SJCRH30 (cell line): ENCODE results near the gene SH3PXD2B. TPM values are rescaled to one million over a fixed set of nuclear protein-coding genes. Genes with fewer than 3 reads are reported as not detected.

Source experiments
- DNase-seq, 2 experiments: peaks; one replicate each; pipeline ENCODE4 v3.0.0-alpha.2; 2015 to 2020
- H3K27ac ChIP-seq: fragments of 250-450 bp; sonication (Bioruptor Pico); 2 replicates; pipeline ENCODE4 v1.5.1; 2020; ENCODE audit warnings: mild to moderate bottlenecking, moderate library complexity
- H3K27me3 ChIP-seq: fragments of 250-450 bp; sonication (Bioruptor Pico); 2 replicates; pipeline ENCODE4 v1.5.1; 2020; ENCODE audit warnings: mild to moderate bottlenecking, moderate library complexity
- H3K36me3 ChIP-seq: fragments of 250-450 bp; sonication (Bioruptor Pico); 2 replicates; pipeline ENCODE4 v1.5.1; 2020; ENCODE audit warnings: mild to moderate bottlenecking, moderate library complexity
- H3K4me1 ChIP-seq: fragments of 250-450 bp; sonication (Bioruptor Pico); 2 replicates; pipeline ENCODE4 v1.5.1; 2020; ENCODE audit warnings: mild to moderate bottlenecking, moderate library complexity
- H3K4me3 ChIP-seq: fragments of 250-450 bp; sonication (Bioruptor Pico); 2 replicates; pipeline ENCODE4 v1.5.1; 2020; ENCODE audit warnings: mild to moderate bottlenecking, moderate library complexity
- H3K9me3 ChIP-seq: fragments of 250-450 bp; sonication (Bioruptor Pico); replicated peaks from 2 replicates; pipeline ENCODE4 v1.5.1; 2020; ENCODE audit warnings: mild to moderate bottlenecking, moderate library complexity
- total RNA-seq: library from RNA; depleted of rRNA; stranded (reverse); fragments of >200 nt; shearing (Covaris generic); gene quantifications from 2 replicates; pipeline ENCODE4 v1.2.3, GENCODE V29; 2014

SH3PXD2B gene
- total RNA-seq, 1 experiment from 2014 or later: 16.4 TPM

GRCh38 chr5:172478256-172478655, 23.9 kb upstream of the SH3PXD2B start:
- Histone ChIP-seq H3K36me3 (no peaks in the 10 kb centered on the region), H3K4me1 (no peaks in the 10 kb centered on the region), H3K27ac (no peak overlapping the region), H3K4me3 (no peak overlapping the region), H3K27me3 (no peaks in the 10 kb centered on the region), H3K9me3 (no peaks in the 10 kb centered on the region)
- DNase-seq: no peak

- Histone ChIP-seq H3K27me3 (no peaks in the 10 kb centered on the region), H3K9me3 (no peaks in the 10 kb centered on the region), H3K4me1 (no peaks in the 10 kb centered on the region), H3K27ac (no peak overlapping the region), H3K36me3 (no peaks in the 10 kb centered on the region), H3K4me3 (no peak overlapping the region)
- DNase-seq: no peak
Observed at GRCh38 chr5:172477466-172477865, 23.1 kb upstream of the SH3PXD2B start.

GRCh38 chr5:172474293-172474692, 20.0 kb upstream of the SH3PXD2B start:
- Histone ChIP-seq H3K27ac (no peak overlapping the region), H3K36me3 (no peaks in the 10 kb centered on the region), H3K27me3 (no peaks in the 10 kb centered on the region), H3K4me1 (no peaks in the 10 kb centered on the region), H3K9me3 (no peaks in the 10 kb centered on the region), H3K4me3 (no peak overlapping the region)
- DNase-seq: no peak

- Histone ChIP-seq H3K27me3 (no peaks in the 10 kb centered on the region), H3K4me3 (no peak overlapping the region), H3K27ac (no peak overlapping the region), H3K9me3 (no peaks in the 10 kb centered on the region), H3K4me1 (no peaks in the 10 kb centered on the region), H3K36me3 (no peaks in the 10 kb centered on the region)
- no peak for DNase-seq
Observed at GRCh38 chr5:172473427-172473826, 19.1 kb upstream of the SH3PXD2B start.

- DNase-seq: no peak
- no peaks in the 10 kb centered on the region for H3K36me3 ChIP-seq
- no peaks in the 10 kb centered on the region for H3K27me3 ChIP-seq
- H3K4me1 ChIP-seq: no peaks in the 10 kb centered on the region
- no peak overlapping the region for H3K27ac ChIP-seq
- H3K9me3 ChIP-seq: peaks cover 3% of the 10 kb centered on the region; the same call in 1 of the 2 replicates
- no peak overlapping the region for H3K4me3 ChIP-seq
Observed at GRCh38 chr5:172469697-172470096, 15.4 kb upstream of the SH3PXD2B start.

- Histone ChIP-seq H3K4me1 (no peaks in the 10 kb centered on the region), H3K27me3 (no peaks in the 10 kb centered on the region), H3K9me3 (peaks cover 4% of the 10 kb centered on the region), H3K27ac (no peak overlapping the region), H3K4me3 (no peak overlapping the region), H3K36me3 (no peaks in the 10 kb centered on the region)
- DNase-seq: no peak
Observed at GRCh38 chr5:172466062-172466461, 11.7 kb upstream of the SH3PXD2B start.

GRCh38 chr5:172463031-172463430, 8.7 kb upstream of the SH3PXD2B start:
- no peaks in the 10 kb centered on the region for H3K27me3 ChIP-seq
- peaks cover 4% of the 10 kb centered on the region for H3K9me3 ChIP-seq
- H3K4me1 ChIP-seq: peaks cover 12% of the 10 kb centered on the region
- no peak for DNase-seq
- H3K27ac ChIP-seq: no peak overlapping the region
- no peak overlapping the region for H3K4me3 ChIP-seq
- no peaks in the 10 kb centered on the region for H3K36me3 ChIP-seq

- H3K4me1 ChIP-seq: peaks cover 16% of the 10 kb centered on the region
Observed at GRCh38 chr5:172459783-172460165, 5.4 kb upstream of the SH3PXD2B start.

GRCh38 chr5:172458976-172459782, 4.9 kb upstream of the SH3PXD2B start:
- no peak overlapping the region for H3K4me3 ChIP-seq
- no peaks in the 10 kb centered on the region for H3K27me3 ChIP-seq
- no peaks in the 10 kb centered on the region for H3K36me3 ChIP-seq
- H3K4me1 ChIP-seq: peaks cover 16% of the 10 kb centered on the region
- H3K27ac ChIP-seq: peak overlapping the region; percentile 6; the same call in 1 of the 2 replicates
- H3K9me3 ChIP-seq: no peaks in the 10 kb centered on the region; the same call in 1 of the 2 replicates
- peak; percentile 78 to 85 for DNase-seq

More at GRCh38 chr5:172459783-172460165, 5.4 kb upstream of the SH3PXD2B start:
- H3K27me3 ChIP-seq: no peaks in the 10 kb centered on the region
- H3K36me3 ChIP-seq: no peaks in the 10 kb centered on the region
- DNase-seq: no peak
- H3K27ac ChIP-seq: no peak overlapping the region
- peaks cover 2% of the 10 kb centered on the region; the same call in 1 of the 2 replicates for H3K9me3 ChIP-seq
- H3K4me3 ChIP-seq: no peak overlapping the region

GRCh38 chr5:172456076-172456722, 1.9 kb upstream of the SH3PXD2B start:
- Histone ChIP-seq H3K4me1 (peaks cover 18% of the 10 kb centered on the region), H3K27me3 (no peaks in the 10 kb centered on the region), H3K9me3 (no peaks in the 10 kb centered on the region), H3K36me3 (no peaks in the 10 kb centered on the region), H3K4me3 (no peak overlapping the region), H3K27ac (no peak overlapping the region)
- no peak for DNase-seq

- no peaks in the 10 kb centered on the region for H3K9me3 ChIP-seq
- H3K27ac ChIP-seq: no peak overlapping the region
- no peaks in the 10 kb centered on the region for H3K36me3 ChIP-seq
- H3K4me3 ChIP-seq: peak overlapping the region; percentile 91; the same call in 1 of the 2 replicates
- peak; percentile 54 to 70 for DNase-seq
- H3K27me3 ChIP-seq: no peaks in the 10 kb centered on the region
- peaks cover 18% of the 10 kb centered on the region for H3K4me1 ChIP-seq
Observed at GRCh38 chr5:172455511-172456061, 1.3 kb upstream of the SH3PXD2B start.

- H3K36me3 ChIP-seq: no peaks in the 10 kb centered on the region
- peak overlapping the region; percentile 58 for H3K27ac ChIP-seq
- no peak for DNase-seq
- H3K27me3 ChIP-seq: no peaks in the 10 kb centered on the region
- no peaks in the 10 kb centered on the region for H3K9me3 ChIP-seq
- H3K4me3 ChIP-seq: peak overlapping the region; percentile 91
- peaks cover 18% of the 10 kb centered on the region for H3K4me1 ChIP-seq
Observed at GRCh38 chr5:172455087-172455381, 709 bp upstream of the SH3PXD2B start.

GRCh38 chr5:172453986-172454357, 353 bp downstream of the SH3PXD2B start:
- Histone ChIP-seq H3K4me1 (peaks cover 14% of the 10 kb centered on the region), H3K27me3 (no peaks in the 10 kb centered on the region), H3K4me3 (peak overlapping the region; percentile 91), H3K27ac (peak overlapping the region; percentile 13; the same call in 1 of the 2 replicates), H3K9me3 (no peaks in the 10 kb centered on the region), H3K36me3 (no peaks in the 10 kb centered on the region)
- peak; percentile 62 to 65 for DNase-seq

GRCh38 chr5:172453206-172453985, 929 bp downstream of the SH3PXD2B start:
- peak overlapping the region; percentile 16; the same call in 1 of the 2 replicates for H3K27ac ChIP-seq
- H3K27me3 ChIP-seq: no peaks in the 10 kb centered on the region
- no peaks in the 10 kb centered on the region for H3K9me3 ChIP-seq
- peak; percentile 66 to 77 for DNase-seq
- H3K36me3 ChIP-seq: no peaks in the 10 kb centered on the region
- H3K4me1 ChIP-seq: peaks cover 10% of the 10 kb centered on the region
- H3K4me3 ChIP-seq: peak overlapping the region; percentile 91
